Measurements from ENCODE around the gene ZNF335.
"Not testable (repeated sequence)": the region's sequence is repeated elsewhere in the genome, so short reads cannot be mapped to it uniquely, and the experiment has no call there.

ZNF335 gene

DNA sequence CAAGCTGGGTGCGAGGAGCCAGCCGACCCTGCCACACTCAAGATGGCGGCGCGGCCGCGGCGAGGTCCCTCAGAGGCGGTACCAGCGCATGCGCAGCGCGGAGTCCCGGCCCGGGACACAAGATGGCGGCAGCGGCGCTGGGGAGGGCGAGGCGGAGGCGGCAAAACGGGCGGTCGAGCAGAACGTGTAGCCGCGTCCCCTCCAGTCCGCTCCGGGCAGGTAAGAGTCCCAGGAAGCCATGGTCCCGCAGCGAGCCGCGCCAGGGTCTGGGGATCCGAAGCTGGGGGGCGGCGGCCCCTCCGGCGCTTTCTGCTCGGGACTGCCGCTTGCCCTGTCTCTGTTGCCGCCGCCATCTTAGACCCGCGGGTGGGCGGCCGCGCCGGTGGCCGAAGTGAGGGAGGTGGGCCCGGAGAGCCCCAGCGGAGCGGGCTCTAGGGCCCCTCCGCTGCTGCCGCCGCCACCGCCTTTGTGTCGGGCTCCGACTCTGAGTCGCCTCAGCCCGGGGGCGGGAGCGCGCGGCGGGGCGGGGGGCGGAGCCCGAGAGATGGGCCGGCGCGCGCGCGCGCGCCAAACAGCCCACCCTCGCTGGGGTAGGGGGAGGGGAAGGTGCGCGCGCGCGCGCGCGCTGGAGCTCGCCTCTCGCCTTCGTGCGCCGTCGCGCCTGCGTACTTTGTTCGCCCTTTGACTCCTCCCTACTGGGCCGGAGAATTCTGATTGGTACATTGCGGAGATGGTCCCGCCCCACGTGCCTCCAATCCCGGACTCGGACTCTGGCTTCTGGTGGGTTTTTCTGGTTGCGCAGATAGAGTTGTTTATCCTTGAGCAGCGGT is 37.2 kb downstream of the ZNF335 start, which contains the start of gene PCIF1:
Gene PCIF1, plus strand, starts transcription at position 98 of the 830 bp plus-strand sequence. CDS start 4,317 bp downstream, outside the sequence.
- DNase-seq (ENCODE audit: low spot score): peak; percentile 100

DNA sequence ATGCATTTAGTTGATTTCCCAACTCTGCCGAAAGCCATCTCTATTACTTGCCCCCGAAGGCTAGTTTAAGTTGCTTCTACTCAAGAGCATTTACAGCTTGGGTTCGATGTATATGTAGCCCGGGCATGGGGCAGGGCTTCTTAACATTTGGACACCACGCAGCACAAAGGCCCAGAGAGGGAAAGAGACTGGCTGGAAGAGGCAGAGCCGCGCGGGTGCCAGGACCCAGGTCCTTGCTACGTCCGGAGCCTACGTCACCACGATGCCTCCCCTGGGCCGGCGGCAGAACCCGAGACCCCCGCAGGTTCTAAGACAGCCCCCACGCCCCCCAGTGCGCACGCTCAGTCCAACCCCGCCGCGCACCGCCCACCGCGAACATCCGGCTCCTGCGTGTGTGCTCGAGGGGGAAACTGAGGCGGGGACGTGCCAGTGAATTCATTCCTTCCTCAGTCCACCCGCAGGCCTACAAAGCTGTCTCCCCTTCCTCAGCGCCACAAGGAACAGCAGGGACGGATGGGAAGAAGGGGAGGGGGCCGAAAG is 37.9 kb downstream of the ZNF335 start:
- peak; percentile 44 for DNase-seq (ENCODE audit: low spot score)

DNA sequence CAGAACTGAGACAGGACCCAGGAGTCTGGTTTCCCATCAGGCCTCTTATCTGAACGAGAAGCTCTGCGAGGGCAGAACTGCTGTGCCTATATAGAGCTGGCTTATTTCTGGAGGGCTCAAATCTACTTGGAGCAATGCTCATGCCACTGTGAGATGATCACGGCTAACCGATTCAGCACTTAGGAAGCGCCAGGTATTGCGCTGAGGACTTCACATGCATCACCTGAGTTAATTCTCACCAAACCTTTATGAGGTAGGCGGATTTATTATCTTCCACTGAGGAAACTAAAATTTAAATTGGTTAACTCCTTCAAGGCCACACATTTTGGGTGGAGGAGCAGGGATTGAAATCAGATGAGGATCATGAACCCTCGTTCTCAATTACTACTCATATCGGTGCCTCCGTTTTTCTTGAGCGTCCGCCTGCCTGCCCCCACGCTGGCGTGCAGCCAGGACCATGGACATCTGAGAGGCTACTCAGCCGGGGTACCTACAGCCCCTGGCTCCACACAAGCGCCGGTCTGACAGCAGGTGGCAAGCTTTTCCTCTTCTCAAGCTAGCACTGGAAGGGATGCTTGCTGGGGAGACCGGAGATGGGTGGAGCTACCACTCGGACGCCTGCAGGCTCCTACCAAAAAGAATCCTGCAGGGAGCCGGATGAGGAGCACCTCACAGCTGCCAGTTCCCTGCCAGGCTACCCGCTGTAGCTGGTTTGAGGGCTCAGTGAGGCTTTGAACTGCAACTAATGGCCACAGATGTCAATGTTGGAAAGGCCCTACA is 38.5 kb downstream of the ZNF335 start:
- DNase-seq (ENCODE audit: low spot score): peak; percentile 76

DNA sequence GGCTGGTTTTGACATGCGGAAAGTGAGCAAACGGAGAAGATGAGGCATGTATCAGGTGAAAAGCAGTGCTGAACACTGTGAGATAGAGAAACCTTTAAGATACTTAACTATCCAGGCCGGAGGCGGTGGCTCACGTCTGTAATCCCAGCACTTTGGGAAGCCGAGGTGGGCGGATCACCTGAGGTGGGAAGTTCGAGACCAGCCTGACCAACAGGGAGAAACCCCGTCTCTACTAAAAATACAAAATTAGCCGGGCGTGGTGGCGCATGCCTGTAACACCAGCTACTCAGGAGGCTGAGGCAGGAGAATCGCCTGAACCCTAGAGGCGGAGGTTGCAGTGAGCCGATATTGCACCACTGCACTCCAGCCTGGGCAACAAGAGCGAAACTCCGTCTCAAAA is 40.3 kb downstream of the ZNF335 start:
- not testable (repeated sequence) for DNase-seq (ENCODE audit: low spot score)

DNA sequence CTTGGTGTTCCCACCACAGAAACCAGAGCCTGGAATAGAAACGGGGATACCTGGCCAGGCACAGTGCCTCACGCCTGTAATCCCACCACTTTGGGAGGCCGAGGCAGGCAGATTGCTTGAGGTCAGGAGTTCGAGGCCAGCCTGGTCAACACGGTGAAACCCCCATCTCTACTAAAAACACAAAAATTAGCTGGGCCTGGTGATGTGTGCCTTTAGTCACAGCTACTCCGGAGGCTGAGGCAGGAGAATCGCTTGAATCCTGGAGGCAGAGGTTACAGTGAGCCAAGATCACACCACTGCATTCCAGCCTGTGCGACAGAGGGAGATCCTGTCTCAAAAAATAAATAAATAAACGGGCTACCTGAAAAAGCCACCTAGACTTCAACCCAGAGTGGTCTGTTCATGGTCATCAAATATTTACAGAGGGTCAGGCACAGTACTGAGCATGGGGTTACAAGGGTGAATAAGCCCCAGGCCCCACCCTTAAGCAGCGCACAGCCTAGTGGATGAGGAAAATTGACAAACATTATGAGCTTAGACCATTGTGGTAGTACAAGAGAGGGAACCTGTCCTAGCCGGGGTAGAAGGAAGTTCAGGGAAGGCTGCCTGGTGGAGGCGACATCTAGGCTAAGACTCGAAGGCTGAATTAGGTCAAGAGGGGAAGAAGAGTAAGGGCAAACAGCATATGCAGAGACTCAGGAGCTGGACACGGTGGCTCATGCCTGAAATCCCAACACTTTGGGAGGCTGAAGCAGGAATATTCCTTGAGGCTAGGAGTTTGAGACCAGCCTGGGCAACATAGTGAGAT is 44.7 kb downstream of the ZNF335 start:
- no peak for DNase-seq (ENCODE audit: low spot score)

DNA sequence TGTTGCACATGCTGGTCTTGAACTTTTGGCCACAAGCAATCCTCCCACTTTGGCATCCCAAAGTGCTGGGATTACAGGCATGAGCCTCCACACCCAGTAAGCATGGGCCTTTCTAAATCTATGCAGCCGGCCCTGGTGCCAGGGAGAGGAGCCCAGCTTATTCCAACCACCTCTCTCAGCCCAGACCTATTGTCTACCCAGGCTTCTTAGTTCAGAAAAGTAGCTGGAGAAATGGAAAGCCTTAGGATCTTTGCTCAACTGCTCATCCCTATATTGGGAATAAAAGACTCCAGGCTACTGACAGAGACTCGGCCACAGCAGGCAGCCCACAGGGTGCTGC is 45.3 kb downstream of the ZNF335 start:
- DNase-seq (ENCODE audit: low spot score): no peak

DNA sequence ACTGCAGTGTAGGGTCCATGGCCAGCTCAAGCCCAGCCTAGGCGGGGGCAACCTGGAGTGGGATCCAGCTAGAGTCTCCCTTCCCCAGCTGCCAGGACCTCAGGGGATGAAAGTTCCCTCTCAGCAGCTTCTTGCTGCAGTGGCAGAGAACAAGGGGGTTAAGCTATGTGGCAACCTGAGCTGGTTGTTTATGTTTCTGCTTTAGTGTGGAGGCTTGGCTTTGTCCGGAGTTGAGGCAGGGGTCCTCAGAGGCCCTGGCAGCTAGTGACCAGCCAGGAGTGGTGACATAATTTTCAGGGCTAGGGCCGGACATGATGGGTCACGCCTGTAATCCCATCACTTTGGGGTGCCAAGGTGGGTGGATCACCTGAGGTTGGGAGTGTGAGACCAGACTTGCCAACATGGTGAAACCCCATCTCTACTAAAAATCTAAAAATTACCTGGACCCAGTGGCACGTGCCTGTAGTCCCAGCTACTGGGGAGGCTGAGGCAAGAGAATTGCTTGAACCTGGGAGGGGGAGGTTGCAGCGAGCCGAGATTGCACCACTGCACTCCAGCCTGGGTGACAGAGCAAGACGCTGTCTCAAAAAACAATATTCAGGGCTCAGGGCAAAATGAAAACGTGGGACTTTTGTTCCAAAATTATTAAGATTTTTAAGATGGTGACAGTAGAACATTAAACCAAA is 46.0 kb downstream of the ZNF335 start:
- DNase-seq (ENCODE audit: low spot score): no peak

DNA sequence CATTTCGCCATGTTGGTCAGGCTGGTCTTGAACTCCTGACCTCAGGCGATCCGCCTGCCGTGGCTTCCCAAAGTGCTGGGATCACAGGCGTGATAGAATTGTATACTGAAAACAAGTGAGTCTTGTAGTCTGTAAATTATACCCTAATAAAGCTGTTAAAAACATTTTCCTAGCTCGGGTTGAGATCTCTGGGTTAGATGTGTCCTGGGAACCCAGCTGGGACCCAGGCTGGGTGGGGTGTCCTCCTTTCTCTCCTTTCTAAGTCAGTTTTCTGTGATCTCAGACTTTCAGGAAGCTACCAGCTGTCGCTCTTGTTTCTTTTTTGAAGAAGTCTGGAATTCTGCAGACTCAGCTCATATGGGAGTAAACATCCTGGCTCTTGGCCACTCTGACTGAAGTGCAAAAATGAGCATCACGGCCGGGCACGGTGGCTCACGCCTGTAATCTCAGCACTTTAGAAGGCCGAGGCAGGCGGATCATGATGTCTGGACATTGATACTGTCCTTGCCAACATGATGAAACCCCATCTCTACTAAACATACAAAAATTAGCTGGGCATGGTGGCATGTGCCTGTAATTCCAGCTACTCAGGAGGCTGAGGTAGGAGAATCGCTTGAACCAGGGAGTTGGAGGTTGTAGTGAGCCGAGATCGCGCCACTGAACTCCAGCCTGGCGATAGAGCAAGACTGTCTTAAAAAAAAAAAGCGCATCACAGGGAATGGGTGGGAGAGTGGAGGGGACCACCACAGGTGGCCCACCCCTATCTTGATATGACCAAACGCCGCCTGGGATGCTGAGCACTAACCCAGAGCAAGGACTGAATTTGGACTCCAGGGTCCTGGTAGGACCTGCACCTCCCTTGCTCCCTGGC is 47.4 kb downstream of the ZNF335 start:
- DNase-seq (ENCODE audit: low spot score): peak; percentile 47

DNA sequence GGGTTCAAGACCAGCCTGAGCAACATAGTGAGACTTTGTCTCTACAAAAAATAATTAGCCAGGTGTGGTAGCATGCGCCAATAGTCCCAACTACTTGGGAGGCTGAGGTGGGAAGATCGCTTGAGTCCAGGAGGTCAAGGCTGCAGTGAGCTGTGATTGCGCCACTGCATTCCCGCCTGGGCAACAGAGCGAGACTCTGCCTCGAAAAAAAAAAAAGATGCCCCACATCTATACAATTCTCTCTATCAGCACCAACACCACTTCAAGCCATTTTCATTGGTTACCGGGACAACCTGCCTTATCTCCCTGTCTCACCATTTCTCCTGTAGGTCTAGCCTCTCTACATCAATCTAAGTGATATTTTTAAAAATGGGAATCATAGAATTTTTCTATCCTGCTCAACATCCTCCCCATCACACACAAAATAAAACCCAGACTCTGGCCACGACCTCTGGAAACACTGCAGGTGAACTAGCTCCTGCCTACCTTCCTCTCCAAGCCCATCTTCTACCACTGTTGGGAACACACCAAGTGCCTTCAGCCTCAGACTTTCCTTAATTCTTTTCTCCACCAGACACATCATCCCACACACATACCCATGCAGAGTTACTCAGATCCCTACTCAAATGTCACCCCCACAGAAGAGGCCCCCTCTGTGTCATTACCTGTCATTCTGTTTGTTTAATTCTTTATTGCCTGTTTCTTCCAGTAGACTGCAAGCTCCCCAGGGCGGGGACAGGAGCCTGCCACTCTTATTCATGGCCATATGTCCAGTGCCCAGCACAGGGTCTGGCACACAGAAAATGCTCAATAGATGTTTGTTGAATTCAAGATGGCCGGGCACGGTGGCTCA is 50.4 kb downstream of the ZNF335 start:
- no peak for DNase-seq (ENCODE audit: low spot score)

DNA sequence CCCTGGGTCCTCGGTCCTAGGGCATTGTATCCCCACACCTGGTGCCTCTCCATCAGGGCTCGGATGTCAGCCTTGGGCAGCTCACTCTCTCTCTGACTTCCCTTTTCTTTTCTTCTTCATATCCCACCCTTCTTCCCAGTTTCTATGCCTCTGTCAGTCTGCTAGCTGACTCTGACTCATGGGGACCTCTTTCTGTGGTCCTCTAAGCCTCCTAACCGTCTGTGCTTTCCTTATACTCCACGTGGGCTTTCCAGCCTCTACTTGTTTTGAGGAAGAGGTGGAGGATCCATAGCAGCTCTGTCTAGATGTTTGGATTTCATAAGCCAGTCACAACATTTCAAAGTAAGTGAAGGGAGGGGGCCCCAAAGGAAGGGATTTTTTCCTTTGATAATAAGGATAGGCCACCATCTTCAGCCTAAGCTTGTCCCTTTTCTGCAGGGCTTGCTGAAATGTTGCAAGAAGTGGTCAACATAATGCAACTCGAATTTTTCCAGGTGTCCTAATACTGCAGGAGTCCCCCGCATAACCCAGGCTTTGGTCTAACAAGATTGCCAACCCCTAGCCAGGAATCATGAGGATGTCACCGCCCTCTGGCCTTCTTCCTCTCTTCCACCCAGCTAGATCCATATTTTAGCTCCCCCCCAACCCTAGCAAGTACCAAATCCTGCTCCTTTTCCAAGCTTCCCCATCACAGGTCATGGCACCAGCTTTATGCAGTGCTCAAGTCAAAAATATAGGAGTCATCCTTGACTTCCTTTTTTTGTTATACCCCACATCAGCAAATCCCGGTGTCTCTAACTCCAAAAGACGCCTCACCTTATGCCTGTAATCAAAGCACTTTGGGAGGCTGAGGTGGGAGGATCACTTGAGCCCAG is 51.3 kb downstream of the ZNF335 start:
- DNase-seq (ENCODE audit: low spot score): no peak

DNA sequence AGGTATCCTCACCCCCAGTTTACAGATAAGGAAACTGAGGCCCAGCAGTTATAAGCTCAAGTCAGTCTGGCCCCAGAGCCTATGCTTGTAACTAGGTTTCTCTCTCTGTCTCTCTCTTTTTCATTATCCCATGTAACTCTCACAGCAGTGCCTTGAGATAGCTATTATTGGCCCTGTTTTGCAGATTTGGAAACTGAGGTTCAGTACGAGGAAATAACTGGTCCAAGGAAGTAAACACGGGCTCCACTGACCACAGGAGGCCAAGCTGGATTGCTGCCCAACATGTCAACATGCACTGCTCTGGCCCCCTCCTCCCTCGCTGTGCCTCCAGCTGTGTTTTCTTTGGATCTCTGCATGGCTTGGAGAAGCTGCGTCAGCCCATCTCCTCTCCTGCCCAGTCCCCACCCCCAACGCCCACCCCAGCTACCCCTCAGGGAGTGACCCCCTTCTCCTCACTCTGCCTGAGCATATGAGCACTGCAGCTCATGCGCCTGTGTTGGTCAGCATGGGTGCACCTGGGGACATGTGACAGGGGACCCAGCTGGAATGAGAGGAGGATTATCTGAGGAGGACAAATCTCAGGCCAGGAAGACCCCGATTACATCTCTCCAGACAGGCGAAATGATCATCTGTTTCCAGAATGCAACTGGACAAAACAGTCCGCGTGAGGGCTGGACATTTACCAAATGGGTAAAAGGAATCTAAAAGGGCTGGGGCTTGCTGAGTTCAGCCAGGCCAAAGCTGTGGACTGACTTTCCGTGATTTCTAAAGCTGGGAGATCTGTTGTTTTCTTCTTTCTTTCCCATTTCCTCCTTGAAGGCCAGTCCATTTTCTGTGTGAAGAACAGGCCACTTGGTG is 52.2 kb downstream of the ZNF335 start:
- no peak for DNase-seq (ENCODE audit: low spot score)

DNA sequence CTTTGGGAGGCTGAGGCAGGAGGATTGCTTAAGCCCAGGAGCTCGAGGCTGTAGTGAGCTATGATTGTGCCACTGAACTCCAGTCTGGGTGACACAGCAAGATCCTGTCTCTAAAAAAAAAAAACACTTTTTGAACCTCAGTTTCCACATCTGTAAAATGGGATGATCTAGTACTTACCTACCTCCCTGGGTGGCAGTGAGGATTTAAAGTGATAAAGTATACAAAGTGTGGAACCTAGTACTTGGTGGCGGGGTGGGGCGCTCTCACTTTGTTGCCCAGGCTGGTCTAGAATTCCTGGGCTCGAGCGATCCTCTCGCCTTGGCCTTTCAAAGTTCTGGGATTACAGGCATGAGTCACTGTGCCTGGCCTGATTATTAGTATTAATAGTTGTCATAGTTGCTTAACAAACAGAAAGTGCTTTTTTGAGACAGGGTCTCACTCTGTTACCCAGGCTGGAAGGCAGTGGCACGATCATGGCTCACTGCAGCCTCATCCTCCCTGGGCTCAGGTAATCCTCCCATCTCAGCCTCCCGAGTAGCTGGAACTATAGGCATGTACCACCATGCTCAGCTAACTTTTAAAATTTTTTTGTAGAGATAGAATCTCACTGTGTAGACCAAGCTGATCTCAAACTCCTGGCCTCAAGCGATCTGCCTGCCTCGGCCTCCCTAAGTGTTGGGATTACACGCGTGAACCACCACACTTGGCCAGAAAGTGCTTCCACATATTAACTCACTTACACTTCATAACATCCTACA is 53.0 kb downstream of the ZNF335 start:
- no peak for DNase-seq (ENCODE audit: low spot score)

DNA sequence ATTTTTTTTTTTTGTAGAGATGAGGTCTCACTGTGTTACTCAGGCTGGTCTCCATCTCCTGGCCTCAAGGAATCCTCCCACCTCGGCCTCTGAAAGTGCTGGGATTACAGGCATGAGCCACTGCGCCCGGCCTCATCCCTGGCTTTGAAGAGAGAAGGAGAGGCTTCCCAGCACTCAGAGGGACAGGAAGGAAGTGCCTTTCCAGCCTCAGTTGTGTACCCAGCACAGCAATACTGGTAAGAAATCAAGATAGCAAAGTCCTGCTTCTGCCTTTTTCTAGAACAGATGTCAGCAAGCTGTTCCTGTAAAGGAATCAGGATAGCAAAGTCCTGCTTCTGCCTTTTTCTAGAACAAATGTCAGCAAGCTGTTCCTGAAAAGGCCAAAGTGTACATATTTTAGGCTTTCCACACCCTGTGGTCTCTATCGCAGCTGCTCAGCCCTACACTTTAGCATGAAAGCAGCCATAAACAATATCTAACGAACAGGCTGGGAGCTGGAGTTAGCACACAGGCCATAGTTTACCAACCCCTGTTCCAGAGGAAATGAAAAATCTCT is 53.7 kb downstream of the ZNF335 start:
- DNase-seq (ENCODE audit: low spot score): no peak

DNA sequence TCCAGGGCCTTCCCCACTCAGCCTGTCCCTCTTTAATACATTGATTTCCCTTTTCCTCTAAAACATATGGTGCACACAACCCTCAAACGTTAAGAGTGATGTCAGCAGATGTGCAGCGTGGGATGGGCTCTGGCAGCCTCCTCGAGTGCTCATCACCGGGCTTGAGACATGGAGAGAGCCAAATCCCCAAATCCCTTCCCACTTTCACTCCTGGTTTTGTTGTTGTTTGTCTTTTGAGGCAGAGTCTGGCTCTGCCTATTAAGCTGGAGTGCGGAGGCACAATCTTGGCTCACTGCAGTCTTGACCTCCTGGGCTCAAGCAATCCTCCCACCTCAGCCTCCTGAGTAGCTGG is 54.2 kb downstream of the ZNF335 start:
- DNase-seq (ENCODE audit: low spot score): no peak

DNA sequence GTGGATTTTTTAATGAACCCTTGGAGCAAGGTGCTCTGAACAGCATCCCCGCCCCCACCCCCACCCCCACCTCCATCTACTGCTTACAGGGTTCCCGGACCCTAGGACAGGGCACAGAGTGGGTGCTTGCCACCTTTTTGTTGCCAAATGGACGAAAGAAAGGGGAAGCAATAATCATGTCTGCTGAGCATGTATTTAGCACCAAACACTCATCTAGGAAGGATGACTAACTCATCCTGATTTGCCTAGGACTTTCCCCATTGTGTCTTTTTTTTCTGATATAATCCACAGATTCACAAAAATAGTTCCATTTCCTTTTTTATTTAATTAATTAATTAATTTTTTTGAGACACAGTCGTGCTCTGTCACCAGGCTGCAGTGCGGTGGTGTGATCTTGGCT is 58.9 kb downstream of the ZNF335 start:
- DNase-seq (ENCODE audit: low spot score): no peak

DNA sequence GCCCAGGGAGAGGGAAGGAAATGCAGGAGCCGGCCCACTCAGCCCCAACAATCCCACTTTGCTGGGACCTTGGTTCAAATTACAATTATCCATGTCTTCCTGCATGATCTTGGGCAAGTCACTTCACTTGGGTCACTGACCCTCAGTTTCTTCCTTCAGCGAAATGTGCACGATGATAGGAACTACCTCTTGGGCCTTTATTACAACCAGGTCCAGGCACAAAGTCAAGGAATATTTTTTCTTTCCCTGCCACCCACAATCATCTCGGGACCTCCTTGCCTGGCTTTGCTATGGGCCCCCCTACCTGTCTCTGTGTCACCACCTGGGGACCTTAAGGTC is 59.7 kb downstream of the ZNF335 start:
- no peak for DNase-seq (ENCODE audit: low spot score)

All from AG20443 (cell line).